Mesodermal cell (in vitro differentiated cells): Measurements from ENCODE around the gene HS3ST1. TPM values are rescaled to one million over a fixed set of nuclear protein-coding genes. Genes with fewer than 3 reads are reported as not detected.

Source experiments
- H3K27ac ChIP-seq: 2 replicates; pipeline ENCODE4 v1.7.0; 2013; ENCODE audit warnings: mild to moderate bottlenecking, low read depth, low read length, moderate library complexity; ENCODE audit not compliant: severe bottlenecking
- H3K36me3 ChIP-seq: 2 replicates; pipeline ENCODE4 v1.7.1; 2013; ENCODE audit warnings: mild to moderate bottlenecking, low read length, moderate library complexity; ENCODE audit not compliant: control insufficient read depth, insufficient read depth
- H3K4me1 ChIP-seq: one replicate; pipeline ENCODE4 v1.7.1; 2013; ENCODE audit warnings: mild to moderate bottlenecking, low read length; ENCODE audit not compliant: insufficient read depth, control insufficient read depth, poor library complexity, severe bottlenecking
- H3K4me3 ChIP-seq: 2 replicates; pipeline ENCODE4 v1.7.0; 2013; ENCODE audit warnings: low read length, control low read depth, mild to moderate bottlenecking; ENCODE audit not compliant: insufficient read depth, poor library complexity, severe bottlenecking; ENCODE audit errors: extremely low read depth
- H3K9me3 ChIP-seq: 2 replicates; pipeline ENCODE4 v1.7.1; 2013; ENCODE audit warnings: mild to moderate bottlenecking, low read length, moderate library complexity; ENCODE audit not compliant: control insufficient read depth
- WGBS, 2 experiments: methylation state at CpG; one replicate each; pipeline ENCODE4 v1.1.5; 2013; ENCODE audit warnings: missing lambda C conversion rate in 2 of 2; ENCODE audit not compliant: insufficient coverage in 2 of 2; 5-methylcytosine and 5-hydroxymethylcytosine counted together
- polyA plus RNA-seq, 2 experiments: library from polyadenylated mRNA; stranded (reverse); fragments of 50-300 nt; gene quantifications; one replicate each; pipeline ENCODE4 v1.2.3, GENCODE V29; 2013

Gene HS3ST1
- polyA plus RNA-seq (2013, experiment 1 of 2), result 6.2 TPM
- polyA plus RNA-seq (2013, experiment 2 of 2), result 4.0 TPM

- H3K4me1 ChIP-seq, result peaks cover 20% of the 10 kb centered on the region
- 0% methylated on average over 14 to 27 of the region's 43 CpGs for WGBS, 2 experiments
- no peak within 1 kb of the TSS for H3K27ac ChIP-seq
- H3K9me3 ChIP-seq, result no peaks in the 10 kb centered on the region
- H3K4me3 ChIP-seq, result peak within 1 kb of the TSS; percentile 53
- H3K36me3 ChIP-seq, result no peaks in the 10 kb centered on the region
Measured at GRCh38 chr4:11428231-11428898, at the start of gene HS3ST1. Gene HS3ST1 (minus strand): TSS chr4:11428894. CDS start chr4:11400005, 28,889 bp downstream.

- Histone ChIP-seq H3K36me3 (no peaks in the 10 kb centered on the region), H3K27ac (no peak overlapping the region), H3K4me3 (no peak overlapping the region), H3K9me3 (peaks cover 6% of the 10 kb centered on the region), H3K4me1 (peaks cover 3% of the 10 kb centered on the region)
- 83% methylated on average over 1 of the region's 2 CpGs; no CpG with 5 or more reads in 1 of the 2 experiments for WGBS, 2 experiments
Measured at GRCh38 chr4:11475871-11476270, 47.2 kb upstream of the HS3ST1 start.

GRCh38 chr4:11474146-11474545 lies 45.5 kb upstream of the HS3ST1 start:
- Histone ChIP-seq H3K36me3 (no peaks in the 10 kb centered on the region), H3K4me1 (no peaks in the 10 kb centered on the region), H3K9me3 (no peaks in the 10 kb centered on the region), H3K4me3 (no peak overlapping the region), H3K27ac (no peak overlapping the region)
- WGBS, 2 experiments, result 100% methylated on average over 1 of the region's 1 CpG

GRCh38 chr4:11472535-11472934 lies 43.8 kb upstream of the HS3ST1 start:
- Histone ChIP-seq H3K27ac (no peak overlapping the region), H3K9me3 (no peaks in the 10 kb centered on the region), H3K4me3 (no peak overlapping the region), H3K4me1 (no peaks in the 10 kb centered on the region), H3K36me3 (no peaks in the 10 kb centered on the region)
- WGBS, 2 experiments, result 67% methylated on average over 1 of the region's 3 CpGs; no CpG with 5 or more reads in 1 of the 2 experiments

GRCh38 chr4:11471618-11472017 lies 42.9 kb upstream of the HS3ST1 start:
- H3K36me3 ChIP-seq, result no peaks in the 10 kb centered on the region
- no peaks in the 10 kb centered on the region for H3K9me3 ChIP-seq
- 80 to 95% methylated on average over 3 to 4 of the region's 4 CpGs for WGBS, 2 experiments
- no peaks in the 10 kb centered on the region for H3K4me1 ChIP-seq
- no peak overlapping the region for H3K4me3 ChIP-seq
- no peak overlapping the region for H3K27ac ChIP-seq

GRCh38 chr4:11471046-11471441 lies 42.4 kb upstream of the HS3ST1 start:
- no peak overlapping the region for H3K27ac ChIP-seq
- WGBS, 2 experiments, result 67% methylated on average over 1 of the region's 3 CpGs; no CpG with 5 or more reads in 1 of the 2 experiments

GRCh38 chr4:11470438-11471045 lies 41.8 kb upstream of the HS3ST1 start:
- no peaks in the 10 kb centered on the region for H3K36me3 ChIP-seq
- no peaks in the 10 kb centered on the region for H3K4me1 ChIP-seq
- no peaks in the 10 kb centered on the region for H3K9me3 ChIP-seq
- H3K4me3 ChIP-seq, result no peak overlapping the region
- WGBS, 2 experiments, result 88% methylated on average over 4 of the region's 4 CpGs; no CpG with 5 or more reads in 1 of the 2 experiments
- H3K27ac ChIP-seq, result no peak overlapping the region

More at GRCh38 chr4:11471046-11471441, 42.4 kb upstream of the HS3ST1 start:
- Histone ChIP-seq H3K4me1 (no peaks in the 10 kb centered on the region), H3K4me3 (no peak overlapping the region), H3K9me3 (no peaks in the 10 kb centered on the region), H3K36me3 (no peaks in the 10 kb centered on the region)

- Histone ChIP-seq H3K4me3 (no peak overlapping the region), H3K9me3 (no peaks in the 10 kb centered on the region), H3K36me3 (no peaks in the 10 kb centered on the region), H3K27ac (no peak overlapping the region), H3K4me1 (no peaks in the 10 kb centered on the region)
- WGBS, 2 experiments, result 60 to 83% methylated on average over 1 to 4 of the region's 8 CpGs
Measured at GRCh38 chr4:11469650-11470437, 41.1 kb upstream of the HS3ST1 start.

- no peak overlapping the region for H3K27ac ChIP-seq
- WGBS, 2 experiments, result 83 to 92% methylated on average over 3 of the region's 4 CpGs
- H3K4me1 ChIP-seq, result no peaks in the 10 kb centered on the region
- H3K4me3 ChIP-seq, result no peak overlapping the region
- H3K9me3 ChIP-seq, result no peaks in the 10 kb centered on the region
- no peaks in the 10 kb centered on the region for H3K36me3 ChIP-seq
Measured at GRCh38 chr4:11468901-11469300, 40.2 kb upstream of the HS3ST1 start.

GRCh38 chr4:11467931-11468330 lies 39.2 kb upstream of the HS3ST1 start:
- Histone ChIP-seq H3K27ac (no peak overlapping the region), H3K9me3 (no peaks in the 10 kb centered on the region), H3K4me3 (no peak overlapping the region), H3K4me1 (no peaks in the 10 kb centered on the region), H3K36me3 (no peaks in the 10 kb centered on the region)
- 94 to 100% methylated on average over 2 of the region's 2 CpGs for WGBS, 2 experiments
